Astrocyte (in vitro differentiated cells and primary cell): ENCODE results near the gene ANKDD1A.

ENCODE experiments used
- CTCF ChIP-seq: IDR thresholded peaks from 2 replicates; pipeline ENCODE4 v1.5.1; 2011; ENCODE audit warnings: low read depth, mild to moderate bottlenecking, inconsistent platforms, low read length, moderate library complexity; ENCODE audit not compliant: insufficient read depth
- EZH2 ChIP-seq: IDR thresholded peaks from 2 replicates; pipeline ENCODE4 v1.6.1; 2012; ENCODE audit warnings: mild to moderate bottlenecking, low read length, inconsistent platforms; ENCODE audit not compliant: insufficient read depth

- TF ChIP-seq CTCF (no peak), EZH2 (no peak)
Observed at GRCh38 chr15:64991536-64992135, 79.9 kb downstream of the ANKDD1A start.
